HepG2 (cell line): Measurements from ENCODE around the gene UXS1. TPM values are rescaled to one million over a fixed set of nuclear protein-coding genes. Genes with fewer than 3 reads are reported as not detected.

ENCODE experiments used
- ATAC-seq: fragments of 200-7000 bp; cut with Tn5 transposase; 3 replicates; pipeline ENCODE4 v1.9.1; 2020; ENCODE audit warnings: mild to moderate bottlenecking, moderate library complexity
- BruUV-seq: library from RNA; stranded (reverse); fragments of 400-500 nt; replicated peaks from 2 replicates; lab custom pipeline; 2021; lab: Mats Ljungman, UMichigan
- CTCF ChIA-PET: fragments of 300-600 bp; formaldehyde crosslinking; extraction: SDS; loops from one replicate; lab custom pipeline; 2021; ENCODE audit warnings: low total read pairs, inconsistent platforms, low intra/inter-chr PET ratio; lab: Yijun Ruan, JAX
- POLR2A ChIA-PET: fragments of 350-600 bp; sonication (Branson Sonifier 250); formaldehyde crosslinking; loops from one replicate; lab custom pipeline; 2020; ENCODE audit warnings: antibody characterized with exemption, inconsistent platforms; lab: Yijun Ruan, JAX
- DNase-seq: peaks from one replicate; pipeline ENCODE4 v3.0.0-alpha.2; 2015; ENCODE audit warnings: low spot score
- FAIRE-seq: peaks from 3 replicates; lab custom pipeline; 2011; peaks lifted over from hg19 to GRCh38; lab: Jason Lieb, UNC
- H2AFZ ChIP-seq: one replicate; pipeline ENCODE4 v1.6.1; 2011; ENCODE audit warnings: low read length, inconsistent platforms
- H3K27ac ChIP-seq: fragments of 300-600 bp; 3 replicates; pipeline ENCODE4 v1.8.0; 2011; ENCODE audit warnings: mixed run types, mild to moderate bottlenecking, mixed read lengths, low read length, inconsistent platforms; ENCODE audit not compliant: insufficient read depth; ENCODE audit errors: extremely low read length
- H3K27me3 ChIP-seq, 2 experiments: fragments of 200-600 bp in 1 of 2; 2 replicates in 1 of 2; 3 replicates in 1 of 2; pipeline versions ENCODE4 v1.6.0 to v1.8.0; 2011; ENCODE audit warnings: low read length in 2 of 2, mild to moderate bottlenecking in 2 of 2, moderate library complexity in 2 of 2, inconsistent platforms in 1 of 2; ENCODE audit not compliant: insufficient read depth in 2 of 2, control insufficient read depth in 1 of 2
- H3K36me3 ChIP-seq, 2 experiments: fragments of 200-600 bp in 1 of 2; replicated peaks in 1 of 2; 2 replicates in 1 of 2; 3 replicates in 1 of 2; pipeline versions ENCODE4 v1.5.1 to v1.8.0; 2011; ENCODE audit warnings: low read length in 2 of 2, inconsistent platforms in 1 of 2; ENCODE audit not compliant: insufficient read depth in 2 of 2, control insufficient read depth in 1 of 2
- H3K4me1 ChIP-seq: 2 replicates; pipeline ENCODE4 v1.5.1; 2012; ENCODE audit warnings: low read length, inconsistent platforms; ENCODE audit not compliant: insufficient read depth
- H3K4me2 ChIP-seq: 2 replicates; pipeline ENCODE4 v1.6.0; 2011; ENCODE audit warnings: low read depth, low read length, inconsistent platforms
- H3K4me3 ChIP-seq, 3 experiments: fragments of 200-600 bp in 1 of 3; sonication (generic), shearing (Covaris generic) in 1 of 3; replicated peaks in 1 of 3; 2 replicates each; pipeline ENCODE4 v1.5.1; 2011 to 2016; ENCODE audit warnings: low read length in 3 of 3, inconsistent platforms in 2 of 3, low read depth in 2 of 3, mild to moderate bottlenecking in 2 of 3, control low read depth in 1 of 3, mixed read lengths in 1 of 3; ENCODE audit not compliant: insufficient read depth in 1 of 3
- H3K79me2 ChIP-seq: one replicate; pipeline ENCODE4 v1.6.1; 2011; ENCODE audit warnings: low read length, inconsistent platforms; ENCODE audit not compliant: insufficient read depth
- H3K9ac ChIP-seq: 2 replicates; pipeline ENCODE4 v1.6.0; 2011; ENCODE audit warnings: mild to moderate bottlenecking, low read depth, low read length, inconsistent platforms; ENCODE audit not compliant: insufficient read depth
- H3K9me3 ChIP-seq: 2 replicates; pipeline ENCODE4 v1.5.1; 2012; ENCODE audit warnings: mild to moderate bottlenecking, low read length
- H4K20me1 ChIP-seq: 2 replicates; pipeline ENCODE4 v1.6.0; 2011; ENCODE audit warnings: inconsistent platforms, mild to moderate bottlenecking, low read length, moderate library complexity; ENCODE audit not compliant: insufficient read depth
- SALL2 ChIP-seq: sonication (generic); formaldehyde crosslinking; IDR thresholded peaks from 2 replicates; pipeline ENCODE4 v1.8.1; 2023; ENCODE audit warnings: mild to moderate bottlenecking, missing genetic modification reagents, inconsistent platforms
- SP2 ChIP-seq: sonication (generic); formaldehyde crosslinking; IDR thresholded peaks from 2 replicates; pipeline ENCODE4 v1.5.1; 2020; ENCODE audit warnings: mild to moderate bottlenecking, missing genetic modification reagents
- SUZ12 ChIP-seq: fragments of 150-350 bp; IDR thresholded peaks from 2 replicates; pipeline ENCODE4 v1.6.1; 2014; ENCODE audit warnings: low read depth, low read length
- WGBS: methylation state at CpG from one replicate; pipeline ENCODE4 v1.1.6; 2017; ENCODE audit warnings: low lambda C conversion rate; 5-methylcytosine and 5-hydroxymethylcytosine counted together
- in situ Hi-C: cut with HindIII; loops from 2 replicates; pipeline ENCODE4 v1.10.0; 2017; ENCODE audit warnings: low pct_unique_long_range_greater_than_20kb; ENCODE audit not compliant: extremely low pct_ligation_motif_present
- intact Hi-C: fragments of 100-400 bp; cut with micrococcal nuclease; formaldehyde crosslinking; loops from one replicate; pipeline ENCODE4 v1.10.0; 2022; ENCODE audit not compliant: unreplicated experiment
- polyA plus RNA-seq, 8 experiments: library from polyadenylated mRNA; depleted of rRNA in 3 of 8; stranded (reverse) in 7 of 8; unstranded in 1 of 8; fragments of >200 nt; fragmentation: Illumina TruSeq in 4 of 8; extraction: Trizol in 4 of 8; gene quantifications; 2 replicates each; pipeline versions ENCODE4 v1.2.1 to v1.2.3, GENCODE V29; 2011 to 2016; ENCODE audit warnings: low read depth in 4 of 8, missing spikeins in 1 of 8, mixed read lengths in 1 of 8; ENCODE audit not compliant: insufficient read depth in 1 of 8
- total RNA-seq, 5 experiments: library from RNA; depleted of rRNA; stranded (reverse); fragments of >200 nt; fragmentation: Illumina TruSeq; extraction: Trizol; gene quantifications; 2 replicates each; pipeline ENCODE4 v1.2.3, GENCODE V29; 2016; ENCODE audit warnings: low read depth in 1 of 5
- TF ChIP-seq, protein P1 (sequence below): sonication (generic); formaldehyde crosslinking; IDR thresholded peaks from 2 replicates; pipeline ENCODE4 v1.9.0; 2021; ENCODE audit warnings: missing genetic modification reagents, borderline replicate concordance
- TF ChIP-seq, protein P2 (sequence below): sonication (generic); formaldehyde crosslinking; IDR thresholded peaks from 2 replicates; pipeline ENCODE4 v1.8.0; 2023; ENCODE audit warnings: mild to moderate bottlenecking, missing genetic modification reagents
- TF ChIP-seq, protein P3 (sequence below): sonication (generic); formaldehyde crosslinking; IDR thresholded peaks from 2 replicates; pipeline ENCODE4 v1.5.0; 2020; ENCODE audit warnings: missing genetic modification reagents, mild to moderate bottlenecking, borderline replicate concordance
- TF ChIP-seq, protein P4 (sequence below): sonication (generic); formaldehyde crosslinking; conservative IDR thresholded peaks from 2 replicates; pipeline ENCODE4 v1.5.0; 2020; ENCODE audit warnings: missing genetic modification reagents

The UXS1 gene
- total and polyA plus RNA-seq, 2 of the 13 experiments (the other 11 are each of a cell fraction or from before 2014, with no cell fraction given): 53.3 to 110 TPM

DNA sequence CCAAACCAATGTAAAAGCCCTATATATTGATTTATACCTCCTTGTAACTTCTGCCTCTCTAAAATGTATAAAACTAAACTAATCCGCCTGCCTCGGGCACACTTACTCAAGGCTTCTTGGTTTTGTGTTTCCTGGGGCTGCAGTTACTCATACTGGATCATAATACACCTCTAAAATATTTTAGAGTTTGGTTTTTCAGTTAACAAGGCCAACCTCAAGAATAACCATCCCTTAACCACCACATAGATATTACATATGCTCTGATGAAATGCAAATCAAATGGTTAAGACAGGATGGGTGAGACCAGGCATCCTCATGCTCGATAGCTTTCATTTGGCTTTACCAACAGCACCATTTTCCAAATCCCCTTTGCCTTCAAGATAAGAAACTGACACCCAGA lies 46.4 kb downstream of the UXS1 start:
- H2AFZ ChIP-seq: no peak overlapping the region
- H4K20me1 ChIP-seq: no peaks in the 10 kb centered on the region
- ChIA-PET CTCF (no interaction called here), POLR2A (interaction anchor here (0.9 kb wide), 1 partner anchor 20 kb away, joined by 3 read pairs; no protein-coding TSS in a partner anchor)
- no peak for DNase-seq
- H3K9ac ChIP-seq: no peak overlapping the region
- H3K4me2 ChIP-seq: no peak overlapping the region
- ATAC-seq: no peak
- H3K4me3 ChIP-seq: no peak overlapping the region
- no TSS peak for BruUV-seq
- H3K27me3 ChIP-seq: no peaks in the 10 kb centered on the region
- H3K9me3 ChIP-seq: no peaks in the 10 kb centered on the region
- no peak for TF ChIP-seq SP2 (CRISPR knock-in tag)
- TF ChIP-seq, protein P1, sequence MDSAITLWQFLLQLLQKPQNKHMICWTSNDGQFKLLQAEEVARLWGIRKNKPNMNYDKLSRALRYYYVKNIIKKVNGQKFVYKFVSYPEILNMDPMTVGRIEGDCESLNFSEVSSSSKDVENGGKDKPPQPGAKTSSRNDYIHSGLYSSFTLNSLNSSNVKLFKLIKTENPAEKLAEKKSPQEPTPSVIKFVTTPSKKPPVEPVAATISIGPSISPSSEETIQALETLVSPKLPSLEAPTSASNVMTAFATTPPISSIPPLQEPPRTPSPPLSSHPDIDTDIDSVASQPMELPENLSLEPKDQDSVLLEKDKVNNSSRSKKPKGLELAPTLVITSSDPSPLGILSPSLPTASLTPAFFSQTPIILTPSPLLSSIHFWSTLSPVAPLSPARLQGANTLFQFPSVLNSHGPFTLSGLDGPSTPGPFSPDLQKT (CRISPR knock-in tag): no peak
- TF ChIP-seq, protein P2, sequence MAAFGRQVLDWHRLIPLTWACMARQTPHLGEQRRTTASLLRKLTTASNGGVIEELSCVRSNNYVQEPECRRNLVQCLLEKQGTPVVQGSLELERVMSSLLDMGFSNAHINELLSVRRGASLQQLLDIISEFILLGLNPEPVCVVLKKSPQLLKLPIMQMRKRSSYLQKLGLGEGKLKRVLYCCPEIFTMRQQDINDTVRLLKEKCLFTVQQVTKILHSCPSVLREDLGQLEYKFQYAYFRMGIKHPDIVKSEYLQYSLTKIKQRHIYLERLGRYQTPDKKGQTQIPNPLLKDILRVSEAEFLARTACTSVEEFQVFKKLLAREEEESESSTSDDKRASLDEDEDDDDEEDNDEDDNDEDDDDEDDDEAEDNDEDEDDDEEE (CRISPR knock-in tag): no peak
- no peak for TF ChIP-seq SALL2
- TF ChIP-seq, protein P3, sequence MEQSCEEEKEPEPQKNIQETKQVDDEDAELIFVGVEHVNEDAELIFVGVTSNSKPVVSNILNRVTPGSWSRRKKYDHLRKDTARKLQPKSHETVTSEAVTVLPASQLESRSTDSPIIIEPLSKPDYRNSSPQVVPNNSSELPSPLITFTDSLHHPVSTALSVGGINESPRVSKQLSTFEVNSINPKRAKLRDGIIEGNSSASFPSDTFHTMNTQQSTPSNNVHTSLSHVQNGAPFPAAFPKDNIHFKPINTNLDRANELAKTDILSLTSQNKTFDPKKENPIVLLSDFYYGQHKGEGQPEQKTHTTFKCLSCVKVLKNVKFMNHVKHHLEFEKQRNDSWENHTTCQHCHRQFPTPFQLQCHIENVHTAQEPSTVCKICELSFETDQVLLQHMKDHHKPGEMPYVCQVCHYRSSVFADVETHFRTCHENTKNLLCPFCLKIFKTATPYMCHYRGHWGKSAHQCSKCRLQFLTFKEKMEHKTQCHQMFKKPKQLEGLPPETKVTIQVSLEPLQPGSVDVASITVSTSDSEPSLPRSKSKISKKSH (CRISPR knock-in tag): no peak
- TF ChIP-seq, protein P4, sequence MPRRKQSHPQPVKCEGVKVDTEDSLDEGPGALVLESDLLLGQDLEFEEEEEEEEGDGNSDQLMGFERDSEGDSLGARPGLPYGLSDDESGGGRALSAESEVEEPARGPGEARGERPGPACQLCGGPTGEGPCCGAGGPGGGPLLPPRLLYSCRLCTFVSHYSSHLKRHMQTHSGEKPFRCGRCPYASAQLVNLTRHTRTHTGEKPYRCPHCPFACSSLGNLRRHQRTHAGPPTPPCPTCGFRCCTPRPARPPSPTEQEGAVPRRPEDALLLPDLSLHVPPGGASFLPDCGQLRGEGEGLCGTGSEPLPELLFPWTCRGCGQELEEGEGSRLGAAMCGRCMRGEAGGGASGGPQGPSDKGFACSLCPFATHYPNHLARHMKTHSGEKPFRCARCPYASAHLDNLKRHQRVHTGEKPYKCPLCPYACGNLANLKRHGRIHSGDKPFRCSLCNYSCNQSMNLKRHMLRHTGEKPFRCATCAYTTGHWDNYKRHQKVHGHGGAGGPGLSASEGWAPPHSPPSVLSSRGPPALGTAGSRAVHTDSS (CRISPR knock-in tag): no peak
- no peak for TF ChIP-seq SUZ12
- H3K79me2 ChIP-seq: no peaks in the 10 kb centered on the region
- peaks cover 9% of the 10 kb centered on the region; the same call in 1 of the 2 replicates for H3K4me1 ChIP-seq
- no peak for FAIRE-seq
- intact Hi-C loops: no loop called here
- 95% methylated on average over 3 of the region's 3 CpGs for WGBS
- in situ Hi-C loops: no loop called here
- H3K27ac ChIP-seq: no peak overlapping the region
- peaks cover 18 to 41% of the 10 kb centered on the region in 2 experiments for H3K36me3 ChIP-seq
